Heart right ventricle (tissue), 16 donors: ENCODE measurements around the gene TM4SF1. TPM values are rescaled to one million over a fixed set of nuclear protein-coding genes. Genes with fewer than 3 reads are reported as not detected.

Experiments
- ATAC-seq, 8 donors: fragments of 200-7000 bp; cut with Tn5 transposase; one replicate each; pipeline ENCODE4 v1.9.1; 2020; ENCODE audit warnings: mild to moderate bottlenecking in 8 of 8, moderate library complexity in 8 of 8, moderate number of reproducible peaks in 1 of 8
- DNase-seq, 2 donors: peaks; one replicate each; pipeline ENCODE4 v3.0.0-alpha.2; 2020
- H3K27ac ChIP-seq, 10 donors: fragments of 200-600 bp; sonication (generic) in 2 of 10; one replicate each; pipeline versions ENCODE4 v1.5.0 to v1.8.0; 2020 to 2022; ENCODE audit warnings: mild to moderate bottlenecking in 3 of 10
- H3K27me3 ChIP-seq, 7 donors: fragments of 200-600 bp; one replicate each; pipeline ENCODE4 v1.8.0; 2021 to 2022; ENCODE audit warnings: mild to moderate bottlenecking in 2 of 7
- H3K36me3 ChIP-seq, 9 donors: fragments of 200-600 bp; sonication (generic) in 1 of 9; one replicate each; pipeline versions ENCODE4 v1.5.0 to v1.8.0; 2020 to 2022; ENCODE audit warnings: mild to moderate bottlenecking in 2 of 9
- H3K4me1 ChIP-seq, 9 donors: fragments of 200-600 bp; sonication (generic) in 1 of 9; one replicate each; pipeline versions ENCODE4 v1.5.0 to v1.8.0; 2020 to 2022; ENCODE audit warnings: mild to moderate bottlenecking in 4 of 9
- H3K4me3 ChIP-seq, 10 donors: fragments of 200-600 bp; sonication (generic) in 2 of 10; one replicate each; pipeline versions ENCODE4 v1.5.0 to v1.8.0; 2020 to 2022; ENCODE audit warnings: mild to moderate bottlenecking in 7 of 10, moderate library complexity in 2 of 10
- H3K9me3 ChIP-seq, 11 donors: fragments of 200-600 bp in 10 of 11; sonication (generic) in 2 of 11; one replicate each; pipeline versions ENCODE4 v1.5.0 to v1.8.0; 2013 to 2022; ENCODE audit warnings: mild to moderate bottlenecking in 2 of 11, control low read depth in 1 of 11, moderate library complexity in 1 of 11
- WGBS, 2 donors: extraction: QIAGEN DNeasy Blood & Tissue Kit; methylation state at CpG; one replicate each; pipeline ENCODE4 v1.1.7; 2013; ENCODE audit warnings: inconsistent platforms in 1 of 2; 5-methylcytosine and 5-hydroxymethylcytosine counted together
- intact Hi-C, 10 donors: fragments of 100-400 bp; cut with DNase I; formaldehyde crosslinking; loops; one replicate each; pipeline versions ENCODE4 v1.11.1 to v1.14.2; 2022
- polyA plus RNA-seq, 2 donors: library from polyadenylated mRNA; stranded (reverse); fragments of 200-250 nt; gene quantifications; one replicate each; pipeline ENCODE4 v1.2.3, GENCODE V29; 2013
- total RNA-seq, 10 donors: library from RNA; stranded (reverse); fragmentation: NEBNext Ultra II Directional in 3 of 10; extraction: Animal tissue kit (Norgen Biotek cat#: 25700) in 3 of 10; gene quantifications; one replicate each; pipeline versions ENCODE4 v1.2.1 to v1.2.4, GENCODE V29; 2021 to 2023
- TF ChIP-seq, protein P1 (sequence below), 9 donors: fragments of 200-600 bp; sonication (generic) in 2 of 9; IDR thresholded peaks; one replicate each; pipeline versions ENCODE4 v1.5.0 to v1.8.0; 2021 to 2022; ENCODE audit warnings: antibody characterized with exemption in 9 of 9, mild to moderate bottlenecking in 5 of 9, moderate library complexity in 1 of 9
- donor health status: Arrhythmogenic right ventricular cardiomyopathy.
- donor health status: ischemic (EF 13 %, LVEDD 7.1; RV severe dilation, severe dysfunction).
- donor health status: healthy with polysubstance abuse.
- donor health status: DM: no; HTN: yes; CAD: no.
- donor health status: DM: no; HTN: no; CAD: no.
- donor health status: ischemic (EF 25% LVEDD 6.9; RV normal size, moderate dysfunction).
- donor health status: ischemic (EF 25% LVEDD 5.7; RV mildly dilated, moderate dysfunction).
- donor health status: healthy.
- donor health status: DM: yes; HTN: yes; CAD: no.
- donor health status: Ischemic cardiomyopathy.
- donor health status: ischemic (EF 35%, LVEDD 5.7; RV mildly dilated, moderate dysfunction).
- donor health status: nonischemic (EF 11% LVEDD 7.7; RV severe dilation, severe dysfunction).
- donor health status: DM: yes; HTN: yes; CAD: no.
- donor health status: PGD.
- donor health status: ischemic (EF 29% LVEDD 5.4; RV normal size, mild dysfunction).
- donor health status: nonischemic (EF 23%, LVEDD 6.1; RV moderate dilation, normal function).

TM4SF1 gene
- total and polyA plus RNA-seq, 12 donors: 63.6 to 142 (median 104) TPM

GRCh38 chr3:149388001-149388440, 10.6 kb upstream of the TM4SF1 start:
- no peak for DNase-seq
- Histone ChIP-seq H3K9me3 (peaks cover 0 to 5% (median 0%) of the 10 kb centered on the region in 11 donors), H3K27me3 (no peaks in the 10 kb centered on the region), H3K36me3 (no peaks in the 10 kb centered on the region), H3K4me3 (no peak overlapping the region), H3K4me1 (peaks cover 2 to 46% (median 25%) of the 10 kb centered on the region in 9 donors), H3K27ac (peak overlapping the region in 9 of 10 donors; percentile 35 to 87 (median 74))
- ATAC-seq: no peak
- intact Hi-C loops: loop anchor here in 2 of 10 donors (5.0 kb wide), 2 partner anchors 36 to 46 kb away; no protein-coding TSS in a partner anchor
- TF ChIP-seq, protein P1, sequence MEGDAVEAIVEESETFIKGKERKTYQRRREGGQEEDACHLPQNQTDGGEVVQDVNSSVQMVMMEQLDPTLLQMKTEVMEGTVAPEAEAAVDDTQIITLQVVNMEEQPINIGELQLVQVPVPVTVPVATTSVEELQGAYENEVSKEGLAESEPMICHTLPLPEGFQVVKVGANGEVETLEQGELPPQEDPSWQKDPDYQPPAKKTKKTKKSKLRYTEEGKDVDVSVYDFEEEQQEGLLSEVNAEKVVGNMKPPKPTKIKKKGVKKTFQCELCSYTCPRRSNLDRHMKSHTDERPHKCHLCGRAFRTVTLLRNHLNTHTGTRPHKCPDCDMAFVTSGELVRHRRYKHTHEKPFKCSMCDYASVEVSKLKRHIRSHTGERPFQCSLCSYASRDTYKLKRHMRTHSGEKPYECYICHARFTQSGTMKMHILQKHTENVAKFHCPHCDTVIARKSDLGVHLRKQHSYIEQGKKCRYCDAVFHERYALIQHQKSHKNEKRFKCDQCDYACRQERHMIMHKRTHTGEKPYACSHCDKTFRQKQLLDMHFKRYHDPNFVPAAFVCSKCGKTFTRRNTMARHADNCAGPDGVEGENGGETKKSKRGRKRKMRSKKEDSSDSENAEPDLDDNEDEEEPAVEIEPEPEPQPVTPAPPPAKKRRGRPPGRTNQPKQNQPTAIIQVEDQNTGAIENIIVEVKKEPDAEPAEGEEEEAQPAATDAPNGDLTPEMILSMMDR (IDR thresholded peaks at IDR 0.05): no peak
- WGBS, 2 donors: 80 to 81% methylated on average over 8 of the region's 8 CpGs

GRCh38 chr3:149386299-149386606, 8.8 kb upstream of the TM4SF1 start:
- DNase-seq (no peak), ATAC-seq (peak in 1 of 8 donors; percentile 3)
- Histone ChIP-seq H3K27me3 (no peaks in the 10 kb centered on the region), H3K9me3 (peaks cover 0 to 5% (median 0%) of the 10 kb centered on the region in 11 donors), H3K36me3 (no peaks in the 10 kb centered on the region), H3K4me1 (peaks cover 2 to 58% (median 25%) of the 10 kb centered on the region in 9 donors), H3K4me3 (no peak overlapping the region), H3K27ac (peak overlapping the region in 9 of 10 donors; percentile 53 to 87 (median 74))
- TF ChIP-seq, protein P1 (IDR thresholded peaks at IDR 0.05): no peak
- 54 to 61% methylated on average over 1 of the region's 1 CpG for WGBS, 2 donors
- intact Hi-C loops: loop anchor here in 3 of 10 donors (2.0 to 5.0 kb wide), 3 partner anchors 34 to 63 kb away; no protein-coding TSS in a partner anchor

GRCh38 chr3:149385617-149386298, 8.3 kb upstream of the TM4SF1 start:
- peaks cover 0 to 5% (median 0%) of the 10 kb centered on the region in 11 donors for H3K9me3 ChIP-seq
- ATAC-seq: no peak
- TF ChIP-seq, protein P1 (IDR thresholded peaks at IDR 0.05): no peak
- 84 to 86% methylated on average over 7 of the region's 7 CpGs for WGBS, 2 donors
- no peaks in the 10 kb centered on the region for H3K36me3 ChIP-seq
- DNase-seq: no peak
- H3K27me3 ChIP-seq: no peaks in the 10 kb centered on the region
- intact Hi-C loops: loop anchor here in 3 of 10 donors (2.0 to 5.0 kb wide), 3 partner anchors 33 to 63 kb away; no protein-coding TSS in a partner anchor
- H3K4me1 ChIP-seq: peaks cover 2 to 58% (median 25%) of the 10 kb centered on the region in 9 donors
- peak overlapping the region in 9 of 10 donors; percentile 53 to 87 (median 74) for H3K27ac ChIP-seq
- H3K4me3 ChIP-seq: no peak overlapping the region

DNA sequence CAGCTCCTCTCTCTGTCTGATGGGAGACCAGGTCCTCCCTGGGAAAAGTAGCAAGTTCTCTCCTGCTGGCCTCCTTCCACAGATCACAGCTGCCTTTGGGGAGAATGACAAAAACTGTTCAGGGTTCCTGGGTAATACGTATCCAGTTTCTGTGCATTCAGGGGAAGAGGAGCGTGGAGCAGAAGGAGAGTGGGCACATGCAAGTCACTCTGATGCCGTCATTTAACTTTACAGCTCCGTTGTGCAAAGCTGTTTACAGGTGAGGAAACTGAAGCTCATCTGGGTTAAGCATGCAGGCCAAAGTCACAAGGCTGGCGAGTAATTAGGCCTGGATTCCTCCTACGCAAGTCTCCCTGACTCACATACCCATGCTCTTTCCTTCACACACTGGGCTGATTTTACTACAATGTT, 7.5 kb upstream of the TM4SF1 start:
- peaks cover 2 to 58% (median 25%) of the 10 kb centered on the region in 9 donors for H3K4me1 ChIP-seq
- H3K27me3 ChIP-seq: no peaks in the 10 kb centered on the region
- peak in 1 of 8 donors; percentile 43 for ATAC-seq
- DNase-seq: no peak
- H3K36me3 ChIP-seq: no peaks in the 10 kb centered on the region
- peaks cover 0 to 5% (median 0%) of the 10 kb centered on the region in 11 donors for H3K9me3 ChIP-seq
- intact Hi-C loops: loop anchor here in 2 of 10 donors (5.0 kb wide), 2 partner anchors 33 to 43 kb away; no protein-coding TSS in a partner anchor
- H3K4me3 ChIP-seq: no peak overlapping the region
- peak overlapping the region in 6 of 10 donors; percentile 42 to 87 (median 80) for H3K27ac ChIP-seq
- WGBS, 2 donors: 73 to 90% methylated on average over 6 of the region's 6 CpGs
- TF ChIP-seq, protein P1 (IDR thresholded peaks at IDR 0.05): no peak
